Measurements from ENCODE around the gene ACYP2.
"Not testable (repeated sequence)": the region's sequence is repeated elsewhere in the genome, so short reads cannot be mapped to it uniquely, and the experiment has no call there.

ACYP2 gene

DNA sequence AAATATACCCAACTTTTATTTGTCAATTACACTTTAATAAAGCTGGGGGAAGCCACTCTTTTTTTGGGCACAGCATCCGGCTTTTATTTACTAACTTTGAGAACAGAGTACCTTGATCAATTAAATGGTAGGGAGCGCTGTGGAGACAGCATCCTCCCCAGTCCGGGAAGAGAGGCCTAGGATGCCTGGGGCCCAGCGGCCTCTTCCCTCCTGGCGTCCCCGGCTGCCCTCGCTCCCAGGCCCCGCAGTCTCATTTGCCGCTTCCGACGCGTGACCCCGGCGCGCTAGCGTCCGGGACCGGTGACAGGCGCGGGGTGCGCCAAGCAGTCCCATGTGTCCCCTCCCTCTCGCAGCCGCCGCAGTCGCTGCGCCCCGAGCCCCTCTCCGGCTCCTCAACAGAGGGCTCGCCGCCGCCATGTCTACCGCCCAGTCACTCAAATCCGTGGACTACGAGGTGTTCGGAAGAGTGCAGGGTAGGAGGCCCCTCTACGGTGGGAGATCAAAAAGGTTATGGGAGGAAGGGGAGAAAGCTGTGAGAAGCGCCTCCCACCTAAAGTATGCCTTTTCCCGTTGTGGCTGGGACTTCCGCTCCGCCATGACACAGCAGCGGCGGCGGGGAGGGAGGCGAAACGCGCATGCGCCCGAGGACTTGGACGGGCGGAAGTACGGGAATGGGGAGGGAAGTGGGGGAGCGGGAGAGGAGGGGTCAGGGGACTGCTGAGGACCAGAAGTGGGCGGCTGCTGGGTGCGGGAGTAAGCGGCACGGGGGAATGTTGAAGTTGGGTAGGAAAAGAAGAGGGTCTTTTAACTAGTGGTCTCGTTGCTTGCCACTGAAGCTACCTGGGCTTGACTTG, at the start of gene ACYP2:
Gene ACYP2, plus strand, starts transcription at position 332 of the 854 bp plus-strand sequence.
- peak; percentile 89 for DNase-seq (ENCODE audit: low read depth)

DNA sequence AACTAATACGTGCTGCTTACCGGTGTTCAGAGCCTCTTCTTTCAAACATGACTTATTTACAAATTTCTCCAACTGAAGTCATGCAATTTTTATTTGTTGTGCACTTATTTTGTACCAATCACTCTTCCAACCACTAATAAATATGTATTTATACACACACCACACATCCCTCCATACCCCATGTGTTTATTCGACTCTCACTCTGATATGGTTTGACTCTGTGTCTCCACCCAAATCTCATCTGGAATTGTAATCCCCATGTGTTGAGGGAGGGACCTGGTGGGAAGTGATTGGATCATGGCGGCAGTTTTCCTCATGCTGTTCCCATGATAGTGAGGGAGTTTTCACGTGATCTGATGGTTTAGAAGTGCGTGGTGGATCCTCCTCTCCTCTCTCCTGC, 49.5 kb upstream of the ACYP2 start:
- no peak for DNase-seq (ENCODE audit: low read depth)

DNA sequence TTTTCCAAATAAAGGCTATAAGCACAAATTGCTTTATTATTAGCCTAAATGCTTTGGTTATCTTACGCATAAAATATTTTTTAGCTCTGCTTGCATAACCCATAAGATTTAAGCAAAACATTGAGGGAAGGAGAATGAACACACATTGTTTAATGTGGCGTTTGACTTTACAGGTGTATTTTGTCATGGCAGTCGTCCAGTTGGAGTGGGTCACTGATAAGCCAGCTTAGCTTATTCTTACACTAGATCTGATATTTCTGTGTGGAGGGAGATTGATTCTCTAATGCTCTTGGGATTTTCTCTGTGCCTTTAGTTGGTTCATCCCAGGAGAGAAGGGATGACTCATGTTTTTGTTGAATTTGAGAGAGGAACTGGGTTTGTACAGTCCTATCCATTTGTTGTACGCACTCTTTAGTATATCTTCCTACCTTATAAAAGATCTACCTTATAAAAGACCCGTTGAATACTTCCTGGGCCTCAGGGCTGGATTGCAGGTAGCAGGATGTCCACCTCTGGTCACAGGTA, 47.5 kb upstream of the ACYP2 start:
- DNase-seq (ENCODE audit: low read depth): no peak

DNA sequence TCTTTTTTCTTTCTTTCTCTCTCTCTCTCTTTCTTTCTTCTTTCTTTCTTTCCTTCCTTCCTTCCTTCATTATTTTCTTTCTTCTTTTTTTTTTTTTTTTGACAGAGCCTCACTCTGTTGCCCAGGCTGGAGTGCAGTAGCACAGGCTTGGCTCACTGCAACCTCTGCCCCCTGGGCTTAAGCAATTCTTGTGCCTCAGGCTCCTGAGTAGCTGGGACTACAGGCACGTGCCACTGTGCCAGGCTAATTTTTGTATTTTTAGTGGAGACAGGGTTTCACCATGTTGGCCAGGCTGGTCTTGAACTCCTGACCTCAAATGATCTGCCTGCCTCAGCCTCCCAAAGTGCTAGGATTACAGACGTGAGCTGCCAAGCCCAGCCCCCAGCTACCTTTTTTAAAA, 42.9 kb upstream of the ACYP2 start:
- DNase-seq (ENCODE audit: low read depth): not testable (repeated sequence)

DNA sequence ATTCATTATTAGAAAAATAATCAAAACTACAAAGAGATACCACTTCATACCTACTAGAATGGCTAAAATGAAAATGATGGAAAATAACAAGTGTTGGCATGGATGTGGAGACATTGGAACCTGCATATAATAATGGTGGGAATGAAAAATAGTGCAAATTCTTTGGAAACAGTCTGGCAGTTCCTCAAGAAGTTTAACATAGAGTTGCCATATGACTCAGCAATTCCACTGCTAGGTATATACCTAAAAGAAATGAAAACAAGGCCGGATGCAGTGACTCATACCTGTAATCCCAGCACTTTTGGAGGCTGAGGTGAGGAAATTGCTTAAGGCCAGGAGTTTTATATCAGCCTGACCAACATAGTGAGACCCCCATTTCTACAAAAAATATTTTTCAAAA, 41.6 kb upstream of the ACYP2 start:
- DNase-seq (ENCODE audit: low read depth): no peak

DNA sequence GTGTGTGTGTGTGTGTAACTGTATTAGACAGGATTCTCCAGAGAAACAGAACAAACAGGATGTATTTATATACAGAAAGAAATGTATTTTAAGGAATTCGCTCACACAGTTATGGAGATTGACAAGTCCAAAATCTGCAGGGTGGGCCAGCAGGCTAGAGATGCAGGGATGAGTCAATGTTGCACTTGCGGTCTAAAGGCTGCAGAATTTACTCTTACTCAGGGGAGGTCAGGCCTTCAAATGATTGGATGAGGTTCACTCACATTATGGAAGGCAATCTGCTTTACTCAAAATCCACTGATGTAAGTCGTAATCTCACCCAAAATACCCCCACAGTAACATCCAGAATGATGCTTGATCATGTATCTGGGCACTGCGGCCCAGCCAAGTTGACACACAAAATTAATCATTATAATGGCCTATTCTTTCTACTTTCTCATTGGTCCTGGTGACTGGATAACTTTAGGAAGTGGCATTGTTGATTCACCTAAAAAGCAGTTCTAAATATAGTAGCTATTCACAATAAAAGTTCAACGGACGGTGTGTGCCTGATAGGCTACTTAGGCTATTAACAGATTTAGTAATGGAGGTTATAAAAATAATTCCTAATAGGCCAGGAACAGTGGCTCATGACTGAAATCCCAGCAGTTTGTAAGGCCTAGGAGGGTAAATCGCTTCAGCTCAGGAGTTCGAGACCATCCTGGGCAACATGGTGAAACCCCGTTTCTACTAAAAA, 40.6 kb upstream of the ACYP2 start:
- no peak for DNase-seq (ENCODE audit: low read depth)

DNA sequence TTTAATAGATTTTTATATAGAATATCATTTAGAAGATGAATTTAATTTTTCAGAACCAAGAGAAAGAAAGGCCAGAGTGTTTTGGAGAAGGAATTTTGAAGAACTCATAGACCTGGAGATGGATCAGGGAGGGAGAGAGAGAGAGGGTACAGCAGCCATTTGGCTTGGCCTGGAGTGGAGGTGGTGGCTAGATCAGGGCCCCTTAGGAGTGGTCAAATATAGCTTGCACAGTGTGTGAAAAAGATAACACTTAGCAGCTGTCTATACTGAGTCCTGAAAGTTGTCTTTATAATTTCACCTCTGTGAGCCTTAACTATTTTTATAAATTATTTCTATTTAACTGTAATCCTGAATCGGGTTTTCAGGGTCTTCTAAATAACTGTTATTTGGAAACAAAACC, 38.8 kb upstream of the ACYP2 start:
- DNase-seq (ENCODE audit: low read depth): no peak

DNA sequence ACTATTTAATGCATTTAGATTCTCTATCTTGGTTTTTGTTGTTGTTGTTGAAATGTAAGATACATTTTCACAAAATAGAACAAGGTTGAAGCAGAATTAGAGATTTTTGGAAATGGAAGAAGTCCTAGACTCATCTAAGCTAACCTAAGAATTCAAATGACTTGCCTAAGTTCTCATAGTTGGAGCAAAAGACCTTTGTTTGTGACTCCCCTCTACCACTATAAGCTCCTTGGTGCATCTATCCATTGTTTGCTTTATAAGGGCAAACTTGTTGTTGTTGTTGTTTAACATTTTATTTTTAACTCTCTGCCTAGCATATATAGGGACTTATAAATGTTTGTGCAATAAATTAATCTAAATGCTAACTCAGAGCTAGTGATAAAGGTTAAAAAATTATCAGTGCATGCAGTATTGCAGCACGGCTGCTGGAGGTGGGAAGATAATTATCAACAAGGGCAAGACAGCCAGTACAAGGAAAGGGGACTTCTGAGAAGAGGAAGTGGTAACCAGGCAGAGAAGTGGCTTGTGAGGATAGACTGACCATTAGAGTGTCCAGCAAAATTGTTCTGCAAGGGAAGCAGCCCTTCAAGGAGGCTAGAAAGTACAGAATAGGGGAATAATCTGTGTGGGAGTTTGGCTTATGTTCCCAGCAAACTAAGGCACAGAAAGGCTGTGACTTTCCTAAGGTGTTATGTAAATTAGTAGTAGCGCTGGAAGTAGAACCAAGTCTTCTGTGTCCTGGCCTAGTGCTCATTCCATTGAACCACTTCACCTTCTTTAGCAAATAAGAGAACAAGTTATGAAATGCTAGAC, 38.1 kb upstream of the ACYP2 start:
- no peak for DNase-seq (ENCODE audit: low read depth)

DNA sequence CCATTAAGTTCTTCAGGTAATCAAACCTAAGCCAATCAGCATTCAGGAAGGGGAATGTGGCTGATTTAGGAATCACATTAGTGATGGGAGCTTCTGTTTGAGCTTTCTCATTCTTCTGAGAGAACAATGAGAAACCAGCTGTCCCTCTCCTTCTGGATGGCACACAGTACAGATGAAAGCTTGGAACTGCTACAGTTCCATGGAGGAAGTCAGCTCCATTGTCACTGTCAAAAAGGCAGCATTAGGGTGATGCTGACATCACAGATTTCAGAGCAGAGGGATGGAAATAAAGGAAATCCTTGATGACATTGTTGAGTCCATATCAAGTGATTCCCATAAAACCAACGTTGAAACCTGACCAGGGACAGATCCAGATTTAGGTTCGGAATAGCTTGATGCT, 36.1 kb upstream of the ACYP2 start:
- DNase-seq (ENCODE audit: low read depth): no peak

DNA sequence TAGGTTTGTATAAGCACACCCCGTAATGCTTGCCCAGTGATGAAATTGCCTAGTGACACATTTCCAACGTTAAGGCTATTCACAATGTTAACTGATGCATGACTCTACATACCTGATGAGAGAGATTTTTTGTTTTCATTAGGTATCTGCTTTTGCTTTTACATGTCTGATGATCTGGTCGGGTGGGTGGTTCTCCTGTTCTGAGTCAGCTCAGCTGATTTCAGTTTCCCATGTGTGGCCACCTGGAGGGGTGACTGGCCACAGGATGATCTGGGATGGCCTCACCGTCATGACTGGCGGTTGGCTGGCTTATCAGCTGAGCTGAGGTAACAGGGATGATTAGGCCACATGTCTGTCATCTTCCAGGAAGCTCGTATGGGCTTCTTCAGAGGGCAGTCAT, 33.8 kb upstream of the ACYP2 start:
- no peak for DNase-seq (ENCODE audit: low read depth)

DNA sequence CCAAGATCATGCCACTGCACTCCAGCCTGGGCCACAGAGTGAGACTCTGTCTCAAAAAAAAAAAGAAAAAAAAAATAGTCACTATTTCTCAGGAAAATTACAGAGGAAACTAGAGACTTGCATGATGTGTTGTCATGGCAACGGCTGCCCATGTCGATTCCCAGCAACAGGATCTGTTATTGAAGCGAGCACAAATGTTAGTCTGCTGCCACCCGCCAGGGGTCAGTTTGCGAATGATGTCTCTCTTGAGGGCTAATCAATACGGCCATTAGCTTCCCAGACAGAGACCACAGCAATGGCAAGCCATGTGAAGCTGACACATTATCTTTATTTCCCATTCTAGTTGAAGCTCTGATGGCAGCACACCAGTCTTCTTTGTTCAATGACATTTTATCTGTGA, 32.4 kb upstream of the ACYP2 start:
- no peak for DNase-seq (ENCODE audit: low read depth)

DNA sequence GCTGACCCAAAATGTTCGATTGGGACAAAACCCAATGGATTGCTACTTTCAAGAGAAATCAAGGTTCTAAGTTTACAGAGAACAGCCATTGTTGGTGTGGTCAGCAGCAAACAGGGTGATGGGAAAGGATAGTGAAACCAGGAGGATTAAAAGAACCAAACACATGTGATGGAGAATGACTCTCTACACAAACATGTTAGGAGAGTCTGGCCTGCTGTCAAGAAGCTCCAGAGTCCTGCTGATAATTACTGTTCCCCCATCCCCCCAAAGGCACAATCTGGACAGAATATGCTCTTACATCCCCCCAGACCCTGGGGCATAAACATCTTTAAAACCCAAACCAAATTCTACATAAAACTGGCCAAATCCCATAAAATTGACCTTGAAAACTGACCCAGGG, 32.0 kb upstream of the ACYP2 start:
- no peak for DNase-seq (ENCODE audit: low read depth)

DNA sequence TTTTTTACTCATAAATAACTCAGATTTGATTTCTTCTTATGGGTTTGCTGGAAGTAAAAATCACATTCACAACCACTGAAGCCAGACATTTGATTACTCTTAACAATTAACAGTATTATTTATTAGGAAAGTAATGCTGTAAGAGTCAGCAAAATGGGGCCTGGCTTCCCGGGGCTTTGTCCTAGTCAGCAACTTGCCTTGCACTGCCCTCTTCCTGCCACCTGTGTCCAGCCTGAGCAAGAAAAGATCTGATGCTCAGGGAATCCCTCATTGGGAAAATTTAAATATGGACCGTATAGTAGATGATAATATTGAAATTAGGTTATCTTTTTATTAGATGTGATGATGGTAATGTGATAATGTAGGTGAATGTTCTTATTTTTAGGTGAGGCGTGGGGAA, 30.8 kb upstream of the ACYP2 start:
- no peak for DNase-seq (ENCODE audit: low read depth)

DNA sequence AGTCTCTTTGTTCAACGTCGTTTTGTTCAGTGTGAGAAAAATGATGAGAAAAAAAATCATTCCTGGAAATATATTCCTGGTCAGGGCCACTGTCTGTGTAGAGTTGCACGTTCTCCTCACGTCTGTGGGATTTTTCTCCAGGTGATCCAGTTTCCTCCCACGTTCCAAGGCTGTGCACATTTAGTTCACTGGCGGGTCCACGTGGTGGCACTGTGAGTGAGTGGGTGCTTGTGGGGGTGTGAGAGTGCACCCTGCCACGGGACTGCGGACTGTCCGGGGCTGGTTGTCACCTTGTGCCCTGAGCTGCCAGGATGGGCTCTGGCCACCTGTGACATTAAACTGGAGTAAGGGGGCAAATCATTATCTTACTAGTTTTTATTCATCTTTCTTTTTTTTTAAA, 30.3 kb upstream of the ACYP2 start:
- no peak for DNase-seq (ENCODE audit: low read depth)

DNA sequence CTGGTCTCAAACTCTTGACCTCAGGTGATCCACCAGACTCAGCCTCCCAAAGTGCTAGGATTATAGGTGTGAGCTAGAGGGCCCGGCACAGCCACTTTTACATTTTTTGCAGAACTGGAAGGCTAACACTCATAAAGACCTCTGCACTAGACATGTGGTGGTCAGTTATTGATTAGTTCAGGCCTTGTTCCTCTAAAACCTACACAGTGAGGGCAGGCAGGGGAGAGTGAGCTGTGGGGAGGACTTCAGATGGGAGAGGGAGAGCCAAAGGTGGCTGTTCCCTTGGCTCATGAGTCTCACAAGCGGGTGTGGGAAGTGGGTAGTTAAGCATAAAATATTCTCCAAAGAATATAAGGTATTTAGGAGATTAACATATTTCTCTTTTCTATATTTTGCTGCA, 29.3 kb upstream of the ACYP2 start:
- no peak for DNase-seq (ENCODE audit: low read depth)

DNA sequence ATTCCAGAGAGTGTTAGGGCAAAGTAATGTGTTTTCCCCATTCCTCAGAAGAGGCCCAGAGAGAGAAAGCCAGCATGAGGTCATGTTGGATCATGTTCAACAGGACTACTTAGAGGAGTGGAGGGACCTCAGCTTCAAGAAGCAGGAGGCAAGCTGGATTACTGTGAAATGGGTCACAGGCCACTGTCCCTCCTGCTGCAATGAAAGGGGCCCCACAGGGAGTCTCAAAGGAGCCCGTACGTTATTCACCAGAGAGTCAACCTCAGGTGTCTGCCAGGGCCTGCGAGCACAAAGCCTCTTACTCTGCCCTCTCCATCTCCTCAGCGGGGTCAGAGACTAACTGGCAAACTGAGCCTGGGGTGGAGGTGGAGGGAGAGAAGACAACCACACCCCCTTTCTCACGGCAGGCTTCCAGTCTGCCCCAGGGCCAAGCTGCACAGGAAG, 27.2 kb upstream of the ACYP2 start:
- DNase-seq (ENCODE audit: low read depth): no peak

DNA sequence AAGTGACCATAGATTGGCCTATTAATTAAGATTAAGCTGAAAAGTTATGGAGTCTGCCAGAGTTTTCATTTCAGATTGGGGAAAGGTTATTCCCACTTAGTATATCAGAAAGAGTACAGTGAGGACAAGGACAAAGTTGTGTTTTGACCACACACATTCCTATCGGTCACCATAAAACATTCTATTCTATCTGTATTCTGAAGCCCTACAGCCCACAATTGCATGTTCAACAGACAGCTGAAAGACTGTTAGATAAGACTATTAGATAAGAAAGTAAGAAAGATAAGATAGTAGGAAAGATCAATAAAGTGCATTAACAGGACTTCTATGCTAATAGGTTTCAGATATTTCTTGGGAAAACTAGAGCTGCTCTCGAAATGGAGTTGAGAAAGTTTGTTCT, 26.7 kb upstream of the ACYP2 start:
- DNase-seq (ENCODE audit: low read depth): no peak

DNA sequence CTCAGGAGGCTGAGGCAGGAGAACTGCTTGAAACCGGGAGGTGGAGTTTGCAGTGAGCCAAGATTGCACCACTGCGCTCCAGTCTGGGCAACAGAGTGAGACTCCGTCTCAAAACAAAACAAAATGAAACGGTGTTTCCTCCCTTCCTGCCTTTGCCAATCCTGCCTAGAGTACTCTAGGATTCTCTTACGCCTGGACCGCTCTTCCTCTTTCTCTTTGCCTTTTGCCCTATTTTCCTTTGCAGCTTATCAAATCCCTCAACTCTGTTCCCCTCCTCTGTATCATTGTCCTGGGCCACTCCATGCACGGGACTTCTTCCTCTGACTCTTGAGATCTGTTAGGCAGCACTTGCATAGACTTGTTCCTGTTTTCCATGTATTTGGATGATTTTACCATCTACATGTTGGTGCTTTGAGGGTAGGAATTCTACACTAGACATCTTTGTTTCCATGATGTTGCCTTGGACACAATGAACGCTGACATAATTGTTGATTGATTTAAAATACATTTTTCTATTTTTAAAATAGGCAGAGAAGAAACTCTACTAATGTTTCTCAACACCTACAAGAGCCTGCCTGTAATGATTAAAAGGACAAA, 24.8 kb upstream of the ACYP2 start:
- DNase-seq (ENCODE audit: low read depth): no peak

DNA sequence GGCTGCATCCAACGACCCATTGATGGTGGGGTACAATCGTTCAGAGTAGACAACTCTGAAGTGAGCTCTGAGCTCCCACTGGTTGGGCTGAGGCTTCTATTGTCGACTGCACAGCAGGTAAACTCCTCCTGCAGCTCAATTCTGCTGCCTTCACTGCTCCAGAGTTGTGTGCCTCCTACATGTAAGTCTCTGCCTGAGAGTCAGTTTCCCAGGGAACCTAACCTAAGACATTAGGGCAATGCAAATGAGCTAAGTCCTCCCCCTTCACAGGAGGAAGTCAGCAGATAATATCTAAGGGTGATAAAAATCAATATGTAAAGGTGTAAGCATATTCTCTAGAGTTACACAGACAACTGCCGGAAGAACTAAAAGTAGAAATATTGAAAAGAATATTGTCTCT, 22.5 kb upstream of the ACYP2 start:
- no peak for DNase-seq (ENCODE audit: low read depth)

DNA sequence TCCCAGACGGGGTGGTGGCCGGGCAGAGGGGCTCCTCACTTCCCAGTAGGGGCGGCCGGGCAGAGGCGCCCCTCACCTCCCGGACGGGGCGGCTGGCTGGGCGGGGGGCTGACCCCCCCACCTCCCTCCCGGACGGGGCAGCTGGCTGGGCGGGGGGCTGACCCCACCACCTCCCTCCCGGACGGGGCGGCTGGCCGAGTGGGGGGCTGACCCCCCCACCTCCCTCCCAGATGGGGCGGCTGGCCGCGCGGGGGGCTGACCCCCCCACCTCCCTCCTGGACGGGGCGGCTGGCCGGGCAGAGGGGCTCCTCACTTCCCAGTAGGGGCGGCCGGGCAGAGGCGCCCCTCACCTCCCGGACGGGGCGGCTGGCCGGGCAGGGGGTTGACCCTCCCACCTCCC, 20.0 kb upstream of the ACYP2 start:
- DNase-seq (ENCODE audit: low read depth): not testable (repeated sequence)

DNA sequence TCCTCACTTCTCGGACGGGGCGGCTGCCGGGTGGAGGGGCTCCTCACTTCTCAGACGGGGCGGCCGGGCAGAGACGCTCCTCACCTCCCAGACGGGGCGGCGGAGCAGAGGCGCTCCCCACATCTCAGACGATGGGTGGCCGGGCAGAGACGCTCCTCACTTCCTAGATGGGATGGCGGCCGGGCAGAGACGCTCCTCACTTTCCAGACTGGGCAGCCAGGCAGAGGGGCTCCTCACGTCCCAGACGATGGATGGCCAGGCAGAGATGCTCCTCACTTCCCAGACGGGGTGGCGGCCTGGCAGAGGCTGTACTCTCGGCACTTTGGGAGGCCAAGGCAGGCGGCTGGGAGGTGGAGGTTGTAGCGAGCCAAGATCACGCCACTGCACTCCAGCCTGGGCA, 19.3 kb upstream of the ACYP2 start:
- not testable (repeated sequence) for DNase-seq (ENCODE audit: low read depth)

DNA sequence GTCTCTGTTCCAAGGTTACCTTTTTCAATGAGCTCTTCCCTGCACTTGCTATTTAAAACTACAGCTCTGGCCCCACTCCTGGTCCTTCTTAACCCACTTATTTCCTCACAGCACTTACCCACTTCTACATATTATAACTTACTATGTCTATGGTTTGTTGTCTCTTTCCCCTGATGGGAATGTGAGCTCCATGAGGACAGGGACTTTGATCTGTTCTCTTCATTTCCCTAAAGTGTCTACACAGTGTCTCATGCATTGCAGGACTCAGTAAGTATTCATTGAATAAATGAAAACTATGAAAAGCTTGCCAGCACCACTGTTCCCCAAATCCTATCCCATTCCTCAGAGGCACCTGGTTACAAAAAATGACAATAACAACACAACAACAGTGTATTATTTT, 18.3 kb upstream of the ACYP2 start:
- DNase-seq (ENCODE audit: low read depth): no peak

Measured in stimulated activated CD8-positive, alpha-beta memory T cell treated with anti-CD3 and anti-CD28 coated beads, Interleukin-12 subunit alpha, Interleukin-12 subunit beta, amount 100 ng/mL, for 1 hour (primary cell).